GM19468 (cell line): ENCODE measurements around the gene SSPN.

Source experiments
- ATAC-seq: cut with Tn5 transposase; IDR thresholded peaks from one replicate; pipeline ENCODE4 v1.9.1; 2021; ENCODE audit warnings: mild to moderate bottlenecking, moderate library complexity, moderate number of reproducible peaks; ENCODE audit not compliant: unreplicated experiment; ENCODE audit errors: extremely low read depth

SSPN gene, protein sequence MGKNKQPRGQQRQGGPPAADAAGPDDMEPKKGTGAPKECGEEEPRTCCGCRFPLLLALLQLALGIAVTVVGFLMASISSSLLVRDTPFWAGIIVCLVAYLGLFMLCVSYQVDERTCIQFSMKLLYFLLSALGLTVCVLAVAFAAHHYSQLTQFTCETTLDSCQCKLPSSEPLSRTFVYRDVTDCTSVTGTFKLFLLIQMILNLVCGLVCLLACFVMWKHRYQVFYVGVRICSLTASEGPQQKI

DNA sequence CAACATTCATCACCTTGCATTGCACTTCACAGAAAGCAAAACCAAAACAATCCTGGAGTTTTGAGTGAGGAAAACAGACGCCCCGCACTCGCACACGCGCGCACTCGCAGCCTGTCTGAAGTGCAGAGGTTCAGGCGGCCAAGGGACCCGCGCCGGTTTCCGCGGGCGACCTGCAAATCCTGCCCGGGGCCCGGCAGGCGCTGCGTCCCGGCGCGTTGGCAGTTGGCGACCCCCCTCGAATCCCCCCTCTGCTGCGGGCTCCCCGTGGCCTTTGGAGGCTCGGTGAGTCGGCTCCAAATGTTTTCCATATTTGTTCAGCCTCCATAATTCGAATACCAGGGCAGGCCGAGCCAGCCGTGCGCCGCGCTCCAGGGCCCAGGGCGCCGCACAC is at the start of gene SSPN:
SSPN (plus strand) TSS at position 324 of the 391 bp plus-strand sequence. CDS start 100 bp downstream, outside the sequence.
- no peak for ATAC-seq

DNA sequence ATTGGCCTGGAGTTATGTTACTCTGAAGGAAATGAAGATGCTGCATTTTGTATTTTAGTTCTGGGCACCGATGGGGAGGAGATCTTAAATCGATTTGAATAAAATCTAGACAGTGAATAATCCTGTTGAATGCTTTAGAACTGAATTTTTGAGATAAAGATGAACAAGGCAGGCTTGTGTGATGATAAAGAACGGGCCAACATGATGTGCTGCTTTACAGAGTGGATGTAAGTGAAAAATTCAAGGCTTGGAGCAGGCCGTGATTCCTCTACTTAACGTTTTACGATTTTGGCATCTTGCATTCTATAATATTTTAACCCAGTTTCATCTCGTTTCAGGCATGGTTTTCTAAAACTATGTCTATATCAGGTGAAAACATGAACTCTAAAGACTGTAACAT is 47.1 kb upstream of the SSPN start:
- no peak for ATAC-seq

DNA sequence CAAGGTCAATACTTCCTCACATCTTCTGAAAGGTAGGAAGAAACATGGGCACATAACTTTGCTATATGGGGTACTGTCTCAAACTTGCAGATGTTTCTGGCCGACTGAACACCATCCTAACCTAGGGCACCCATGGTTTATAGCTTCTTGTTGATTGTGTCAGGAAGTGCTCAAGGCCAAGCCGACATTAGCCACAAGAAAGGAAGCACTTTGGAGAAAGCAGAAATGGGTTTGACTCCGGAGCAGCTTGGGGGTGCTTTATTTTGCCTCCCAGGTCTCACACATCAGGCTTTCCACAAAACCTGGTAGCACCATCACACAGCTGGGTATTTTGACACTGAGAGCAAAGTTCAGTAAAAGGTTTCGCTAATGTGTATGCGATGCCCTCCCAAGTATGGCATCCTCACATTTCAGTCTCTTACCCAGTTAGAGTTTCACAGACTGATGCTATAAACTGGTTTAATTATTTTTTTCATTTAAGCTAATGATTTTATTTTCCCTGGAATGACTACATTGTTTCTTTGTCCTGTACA is 45.3 kb upstream of the SSPN start:
- no peak for ATAC-seq

DNA sequence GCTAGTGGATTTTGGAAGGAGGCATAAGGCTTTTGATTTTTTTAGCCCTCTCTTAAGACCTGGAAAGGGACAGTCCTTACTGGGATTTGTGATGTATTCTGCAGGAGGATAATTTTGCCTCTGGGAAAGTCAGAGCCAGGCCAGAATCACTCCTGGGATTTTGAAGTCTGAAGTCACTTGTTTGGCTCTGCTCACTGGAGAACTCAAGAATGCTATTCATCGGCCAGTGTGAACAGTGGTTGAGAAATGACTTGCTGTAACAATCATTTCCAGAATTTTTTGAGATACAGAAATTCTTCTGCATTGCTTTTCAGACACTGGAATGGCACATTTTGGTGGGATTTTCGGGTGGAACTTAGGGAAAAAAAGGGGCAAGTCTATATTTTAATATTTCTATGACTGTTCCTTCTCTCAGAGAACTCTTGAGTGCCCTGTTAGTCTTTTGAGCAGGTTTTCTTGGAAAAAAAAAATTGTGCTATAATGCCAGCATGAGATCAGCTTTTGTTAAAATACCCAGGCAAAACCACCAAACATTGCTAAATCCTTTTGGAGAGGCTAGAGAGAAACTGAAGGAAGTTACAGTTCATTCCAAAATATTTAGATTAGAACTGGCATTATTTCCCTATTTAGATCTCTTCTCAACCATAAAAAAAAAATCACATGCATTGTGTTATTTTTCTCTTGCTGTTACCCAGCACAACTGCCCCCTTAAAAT is 44.5 kb upstream of the SSPN start:
- no peak for ATAC-seq

DNA sequence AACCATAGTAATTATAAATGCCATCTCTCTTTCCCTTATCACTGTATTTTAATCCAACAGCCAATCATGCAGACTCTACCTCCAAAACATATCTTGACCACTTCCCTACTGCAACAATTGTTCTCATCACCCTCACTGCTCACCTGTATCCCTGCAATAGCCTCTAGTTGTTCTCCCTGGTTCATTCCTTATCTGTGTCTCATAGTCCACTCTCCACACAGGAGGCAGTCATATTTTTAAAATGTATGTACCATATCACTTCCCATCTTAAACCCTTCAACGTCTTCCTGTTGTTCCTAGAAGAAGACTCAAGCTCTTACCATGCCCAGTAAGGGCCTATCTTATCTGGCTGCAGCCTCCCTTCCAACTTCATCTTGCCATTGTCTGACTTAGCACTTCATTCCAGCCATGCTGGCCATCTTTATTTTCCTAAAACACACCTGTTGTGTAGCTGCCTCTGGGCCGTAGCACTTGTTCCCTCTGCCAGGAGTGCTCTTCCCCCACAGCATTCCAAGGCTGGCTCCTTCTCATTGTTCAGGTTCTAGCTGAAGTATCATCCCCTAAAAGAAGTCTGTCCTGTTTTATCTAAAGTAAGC is 42.8 kb upstream of the SSPN start:
- no peak for ATAC-seq

DNA sequence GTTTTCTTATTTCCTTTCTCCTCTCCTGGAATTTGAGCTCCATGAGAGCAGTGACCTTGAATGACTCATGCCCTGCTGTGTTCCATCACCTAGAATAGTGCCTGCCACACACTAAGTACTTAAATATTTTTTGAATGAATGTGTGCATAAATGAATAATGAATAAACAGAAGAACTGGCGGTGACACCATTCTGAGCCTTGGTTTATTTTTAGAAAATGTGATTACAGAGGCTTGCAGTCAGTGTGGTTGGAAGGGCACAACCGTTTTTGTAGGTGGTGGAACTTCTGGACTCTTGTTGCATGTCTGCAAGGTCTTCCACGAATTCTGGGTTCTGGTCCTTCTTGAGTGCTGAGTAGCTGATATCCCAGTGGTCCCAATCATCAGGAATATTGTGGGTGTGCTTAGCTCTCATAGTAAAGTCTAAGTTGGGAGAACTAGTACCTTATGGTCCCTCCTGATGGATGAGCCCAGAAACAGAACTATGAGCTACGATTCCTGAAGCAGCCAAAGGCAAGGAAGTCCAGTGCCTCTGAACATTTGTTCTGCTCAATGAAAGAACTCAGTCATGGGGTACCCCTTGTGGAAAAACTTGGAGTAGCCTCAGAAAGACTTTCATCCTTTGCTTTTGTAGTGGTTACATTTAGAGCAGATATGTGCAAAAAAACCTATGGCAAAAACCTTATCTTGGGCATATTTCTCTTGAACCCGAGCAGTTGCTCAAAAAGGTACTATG is 41.8 kb upstream of the SSPN start:
- ATAC-seq, result no peak

DNA sequence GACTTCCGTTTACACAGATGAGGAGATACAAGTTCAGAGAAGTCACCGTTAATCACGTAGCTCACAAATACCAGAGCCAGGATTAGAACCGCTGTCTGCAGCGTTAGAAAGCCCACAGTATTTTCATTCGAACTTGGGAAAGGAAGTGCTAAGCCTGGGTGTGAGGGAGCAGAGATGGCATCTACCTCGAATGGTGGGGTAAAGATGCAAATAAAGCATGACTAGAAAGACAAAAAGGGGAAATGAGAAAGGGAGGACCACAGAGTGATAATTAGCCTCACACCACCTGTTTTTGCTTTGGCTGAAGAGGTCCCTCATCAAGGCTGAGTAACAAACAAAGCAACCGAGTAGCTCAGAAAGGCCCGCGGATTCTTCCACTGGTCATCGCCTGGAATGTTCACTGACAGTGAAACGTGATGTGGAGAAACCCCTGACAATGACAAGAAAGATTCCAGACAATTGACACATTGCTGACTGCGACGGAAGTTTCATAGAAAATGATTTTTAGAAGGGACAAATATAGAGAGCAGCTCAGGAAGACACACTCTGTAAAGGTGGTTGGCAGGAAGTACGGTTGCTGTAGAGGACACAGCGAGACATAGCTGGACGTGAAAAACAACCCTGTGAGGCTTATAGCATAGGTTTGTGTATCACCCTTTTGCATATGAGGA is 39.0 kb upstream of the SSPN start:
- peak; percentile 89 for ATAC-seq

DNA sequence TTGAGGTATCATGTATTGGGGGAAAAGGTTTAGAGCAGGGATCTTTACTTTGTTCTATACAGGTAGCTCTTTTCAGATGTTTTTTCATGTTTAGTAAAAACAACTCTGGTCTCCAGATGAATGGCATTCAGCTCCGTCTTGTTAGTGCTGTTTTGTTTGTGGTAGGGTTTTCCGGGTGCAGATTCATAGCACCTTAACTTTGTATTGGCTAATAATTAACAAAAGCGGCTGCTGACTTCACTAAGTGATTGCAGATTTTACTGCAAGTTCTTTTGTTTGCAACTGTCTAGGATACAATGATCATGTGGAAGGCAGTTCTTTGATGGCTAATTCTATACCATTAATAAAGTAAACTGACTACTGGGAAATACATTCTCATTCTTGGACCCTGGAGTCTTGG is 38.4 kb upstream of the SSPN start:
- peak; percentile 18 for ATAC-seq

DNA sequence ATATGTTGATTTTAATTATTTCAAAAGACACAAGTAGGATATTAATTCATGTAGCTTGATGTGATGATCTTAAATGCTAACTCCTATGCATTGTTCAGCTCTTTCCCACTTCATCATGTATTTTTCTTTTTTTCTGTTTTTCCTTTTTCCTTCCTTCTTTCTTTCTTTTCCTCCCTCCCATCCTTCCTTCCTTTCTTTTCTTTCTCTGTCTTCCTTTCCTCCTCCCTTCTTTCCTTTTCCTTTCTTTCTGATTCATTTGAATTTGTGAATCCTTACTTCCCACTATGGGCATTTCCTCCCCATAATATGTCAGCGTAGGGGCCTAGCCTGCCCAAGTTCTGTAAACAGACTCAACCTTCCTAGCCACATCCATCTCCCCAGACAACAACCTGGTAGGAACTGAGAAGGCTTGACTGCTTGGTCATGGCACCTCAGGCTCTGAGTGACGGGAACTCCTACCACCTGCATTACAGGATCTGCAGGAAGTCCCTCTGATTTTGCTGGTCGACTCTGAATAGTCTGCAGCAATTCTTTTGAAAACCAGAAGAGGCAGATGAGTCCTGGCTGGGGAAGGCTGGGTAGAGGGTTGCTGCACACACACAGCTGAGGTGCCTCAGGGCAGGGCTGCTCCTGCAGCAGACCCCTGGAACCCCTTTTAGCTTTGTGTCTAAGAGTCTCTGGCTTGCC is 37.2 kb upstream of the SSPN start:
- ATAC-seq, result no peak

DNA sequence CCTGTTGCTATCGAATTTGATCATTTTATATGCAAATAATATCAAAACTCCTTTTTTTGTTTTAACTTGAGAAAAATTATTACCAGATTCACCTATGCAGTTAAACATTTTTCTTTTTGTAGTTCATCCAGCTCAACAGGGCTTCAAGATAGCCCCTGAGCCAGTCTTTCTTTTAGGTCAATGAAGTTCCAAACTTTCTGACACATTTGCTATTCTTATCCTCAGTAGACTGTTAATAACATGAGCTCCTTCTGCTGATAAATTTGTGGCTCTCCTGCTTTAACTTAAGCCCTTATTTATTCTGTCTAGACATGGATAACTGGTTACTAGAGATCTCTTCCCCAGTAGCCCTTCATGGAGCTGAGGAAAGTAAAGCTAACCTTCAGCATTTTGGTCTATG is 33.2 kb upstream of the SSPN start:
- no peak for ATAC-seq

DNA sequence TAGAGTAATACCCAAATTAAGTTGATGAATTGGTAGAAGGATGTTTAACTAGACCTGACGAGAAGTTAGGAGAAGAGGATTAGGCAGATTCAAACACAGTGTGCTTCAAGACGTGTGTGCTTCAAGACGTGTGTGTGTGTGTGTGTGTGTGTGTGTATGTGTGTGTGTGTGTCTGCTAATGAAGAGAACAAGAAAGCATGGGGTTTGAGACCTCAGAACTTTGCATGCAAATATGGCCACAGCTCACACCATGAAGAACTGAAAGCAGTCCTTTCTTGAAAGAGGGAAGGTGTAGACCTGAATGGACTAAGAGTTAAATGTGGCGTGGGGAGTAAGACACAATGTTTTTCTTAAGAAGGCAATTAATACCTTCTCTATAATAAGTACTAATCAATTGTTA is 32.5 kb upstream of the SSPN start:
- peak; percentile 72 for ATAC-seq

DNA sequence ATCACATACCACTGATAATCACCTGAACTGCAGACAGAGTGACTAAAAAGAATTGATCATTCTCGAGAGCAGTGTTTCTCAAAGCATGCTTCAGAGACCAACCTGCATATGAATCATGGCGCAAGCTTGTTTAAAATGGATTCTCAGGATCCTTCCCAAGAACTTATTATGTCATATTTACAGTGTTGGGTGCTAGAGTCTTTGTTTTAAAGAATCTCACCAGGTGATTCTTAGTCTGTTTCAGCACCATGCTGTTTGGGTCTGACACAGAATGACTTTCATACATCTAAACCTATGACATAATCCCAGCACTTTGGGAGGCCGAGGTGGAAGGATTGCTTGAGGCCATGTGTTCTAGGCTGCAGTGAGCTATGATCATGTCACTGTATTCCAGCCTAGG is 31.3 kb upstream of the SSPN start:
- ATAC-seq, result no peak

DNA sequence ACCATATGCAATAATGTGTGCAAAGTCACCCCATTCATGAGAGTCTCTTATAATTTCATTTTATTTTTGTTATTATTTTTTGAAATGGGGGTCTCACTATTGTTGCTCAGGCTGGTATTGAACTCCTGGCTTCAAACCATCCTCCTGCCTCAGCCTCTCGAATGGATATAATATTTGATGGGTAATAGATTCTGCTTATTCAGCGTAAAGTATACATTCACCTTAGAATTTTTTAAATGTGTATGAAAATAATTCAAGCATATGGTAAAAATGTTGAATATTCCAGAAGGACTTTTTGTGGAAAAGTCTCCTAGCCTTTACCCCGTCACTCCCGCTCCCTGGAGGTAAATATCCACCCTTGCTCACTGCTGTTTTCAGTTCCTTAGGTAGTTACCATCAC is 23.4 kb upstream of the SSPN start:
- no peak for ATAC-seq

DNA sequence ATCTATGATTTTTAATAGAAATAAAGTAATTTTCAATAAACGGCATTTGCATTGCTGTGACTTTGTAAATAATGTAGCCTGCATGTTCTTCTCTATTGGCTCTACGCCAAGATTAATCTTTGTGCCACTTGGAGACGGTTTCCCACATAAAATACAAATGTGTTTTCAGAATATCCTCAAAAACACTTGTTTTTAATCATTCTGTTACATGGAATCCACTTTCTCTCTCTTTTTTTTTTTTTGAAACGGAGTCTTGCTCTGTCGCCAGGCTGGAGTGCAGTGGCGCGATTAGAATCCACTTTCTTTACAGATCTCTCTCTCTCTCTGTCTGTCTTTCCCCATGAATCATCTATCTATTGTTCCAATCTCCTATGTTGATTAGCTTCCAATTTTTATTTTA is 22.8 kb upstream of the SSPN start:
- no peak for ATAC-seq

DNA sequence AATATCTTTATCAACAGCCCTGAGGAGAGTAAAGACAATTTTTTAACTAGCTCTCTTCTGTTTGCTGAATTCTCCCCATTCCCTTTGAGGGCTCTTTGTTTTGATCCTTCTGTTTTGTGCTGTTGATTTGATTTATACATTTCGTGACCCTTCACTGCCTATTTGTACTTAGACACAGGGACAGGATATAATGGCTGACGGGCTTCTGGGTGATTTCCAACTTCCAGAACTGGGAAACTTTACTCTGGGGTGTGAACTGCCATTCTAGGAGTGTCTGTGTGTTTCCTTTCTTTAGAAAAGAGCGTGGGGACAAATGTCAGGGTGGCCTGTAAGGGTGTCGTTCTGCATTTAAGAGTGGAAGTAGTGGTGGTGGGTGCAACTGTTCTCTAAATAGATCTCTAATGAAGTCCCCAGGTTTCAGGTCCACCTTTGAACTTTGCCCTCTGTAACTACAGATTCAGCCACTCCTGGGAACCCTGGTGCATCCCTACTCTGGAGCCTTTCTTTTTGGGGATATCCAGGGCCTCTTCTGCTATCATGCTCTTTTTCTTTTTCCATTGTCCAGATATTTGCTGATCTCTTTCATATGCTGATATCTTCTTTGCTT is 22.3 kb upstream of the SSPN start:
- ATAC-seq, result no peak

DNA sequence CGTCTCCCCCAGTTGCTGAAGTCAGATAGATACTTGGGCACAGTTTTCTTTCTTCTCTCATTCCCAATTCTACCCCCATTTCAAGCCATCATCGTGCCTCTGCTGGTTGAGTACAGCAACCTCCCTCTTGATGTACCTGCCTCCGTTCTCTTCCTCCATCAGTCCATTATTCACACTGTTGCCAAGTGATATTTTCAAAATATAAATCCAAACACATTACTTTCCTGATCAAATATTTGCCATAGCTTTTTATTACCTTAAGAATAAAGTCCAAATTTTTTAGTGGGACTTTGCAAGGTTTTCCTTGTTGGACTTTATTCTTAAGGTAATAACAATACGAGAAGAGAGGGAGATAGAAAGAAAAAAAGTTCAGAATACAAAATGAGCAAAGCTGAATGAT is 18.6 kb upstream of the SSPN start:
- no peak for ATAC-seq

DNA sequence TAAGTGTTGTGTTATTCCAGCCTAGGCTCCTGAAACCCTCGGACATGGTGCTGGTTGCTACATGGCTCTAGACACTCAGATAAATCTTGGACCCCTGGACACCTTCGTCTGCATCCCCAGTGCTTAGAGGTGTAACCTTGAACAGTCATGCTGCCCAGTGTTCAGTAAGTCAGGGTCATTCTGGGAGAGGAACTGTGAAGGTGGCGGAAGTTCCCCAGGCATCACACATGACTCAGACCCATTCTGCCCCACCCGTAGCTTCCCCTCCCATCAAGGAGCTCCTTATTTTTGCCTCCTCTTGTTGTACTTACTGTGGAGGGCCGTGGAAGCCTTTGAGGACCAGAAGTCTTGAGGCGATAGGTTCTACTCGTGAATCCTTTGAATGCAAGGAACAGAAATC is 18.1 kb upstream of the SSPN start:
- ATAC-seq, result no peak

DNA sequence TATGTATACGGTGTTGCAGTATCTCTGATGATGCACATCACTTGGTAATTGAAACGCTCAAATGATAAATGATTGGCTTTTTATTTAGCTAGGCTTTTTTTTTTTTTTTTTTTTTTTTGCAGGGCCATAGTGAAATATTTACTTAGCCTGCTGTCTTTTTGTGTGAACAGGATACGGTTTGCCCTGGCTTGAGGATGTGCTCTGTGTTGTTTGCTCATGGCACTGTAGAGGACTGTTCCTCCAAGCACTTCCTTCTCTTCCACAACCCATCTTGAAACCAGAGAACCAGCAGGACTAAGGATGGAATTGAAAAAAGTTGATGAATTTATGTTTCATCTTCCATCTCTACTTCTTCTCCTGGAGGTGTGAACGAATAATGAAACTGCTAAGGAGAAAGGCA is 15.5 kb upstream of the SSPN start:
- no peak for ATAC-seq

DNA sequence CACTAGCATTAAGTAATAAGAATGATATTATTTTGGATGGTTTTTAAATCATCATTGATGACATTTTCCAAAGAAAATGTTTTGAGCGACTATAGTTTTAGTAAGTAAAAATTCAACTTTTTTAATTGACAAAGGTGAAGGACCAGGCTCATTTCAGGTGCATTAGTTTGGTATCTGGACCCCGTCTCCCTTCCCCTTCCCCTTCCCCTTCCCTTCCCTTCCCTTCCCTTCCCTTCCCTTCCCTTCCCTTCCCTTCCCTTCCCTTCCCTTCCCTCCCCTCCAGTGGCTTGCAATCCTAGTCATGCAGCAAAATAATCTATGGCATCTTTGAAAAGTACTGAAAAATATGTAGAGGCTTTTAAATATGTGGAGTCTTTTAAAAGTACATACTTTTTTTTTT is 13.0 kb upstream of the SSPN start:
- no peak for ATAC-seq
